ENCODE data around the gene SLC2A9. TPM values are rescaled to one million over a fixed set of nuclear protein-coding genes. Genes with fewer than 3 reads are reported as not detected.

The SLC2A9 gene
- polyA plus RNA-seq, 2 of the 4 experiments (the other 2 are of a cell fraction) = 0.62 to 0.70 TPM

- TF ChIP-seq HMGXB4 (CRISPR knock-in tag; IDR thresholded peaks at IDR 0.05; ENCODE audit: borderline replicate concordance) (no peak), HEYL (CRISPR knock-in tag; IDR thresholded peaks at IDR 0.05) (no peak), RCOR1 (IDR thresholded peaks at IDR 0.05; ENCODE audit: low read depth, low read length) (no peak), HOXB13 (CRISPR knock-in tag; IDR thresholded peaks at IDR 0.05; ENCODE audit: low read depth) (no peak), GATA3 (IDR thresholded peaks at IDR 0.05; ENCODE audit: borderline replicate concordance) (no peak)
These were observed 95.4 kb downstream of the SLC2A9 start (continued) for GRCh38 chr4:9925750-9926439.

- Histone ChIP-seq H3K9me3 (no peaks in the 10 kb centered on the region), H3K4me1 (no peaks in the 10 kb centered on the region), H3K27ac (no peak overlapping the region), H3K4me3 (no peak overlapping the region), H3K4me2 (no peak overlapping the region)
- 16% methylated on average over 4 of the region's 4 CpGs for WGBS (ENCODE audit: missing lambda C conversion rate)
- TF ChIP-seq ZSCAN20 (CRISPR knock-in tag; IDR thresholded peaks at IDR 0.05) (no peak), HES2 (IDR thresholded peaks at IDR 0.05) (no peak)
- no peak for FAIRE-seq
- no peak for ATAC-seq
- DNase-seq (ENCODE audit: low read depth in 1 of 2, low spot score in 1 of 2) = no peak
- POLR2A ChIA-PET = no interaction called here
- CTCF ChIA-PET = no interaction called here
These were observed 96.5 kb downstream of the SLC2A9 start for GRCh38 chr4:9924750-9925149.

GRCh38 chr4:9923195-9923812, 98.0 kb downstream of the SLC2A9 start:
- no peak for DNase-seq (ENCODE audit: low read depth in 1 of 2, low spot score in 1 of 2)
- 60% methylated on average over 12 of the region's 12 CpGs for WGBS (ENCODE audit: missing lambda C conversion rate)

More at GRCh38 chr4:9923195-9923812, 98.0 kb downstream of the SLC2A9 start:
- no peak for ATAC-seq
- no peak for FAIRE-seq
- no peaks in the 10 kb centered on the region for H3K4me1 ChIP-seq
- H3K4me3 ChIP-seq = no peak overlapping the region
- no peaks in the 10 kb centered on the region for H3K9me3 ChIP-seq
- no peak for TF ChIP-seq FOXS1 (CRISPR knock-in tag; IDR thresholded peaks at IDR 0.05)
- TF ChIP-seq POLR2A (IDR thresholded peaks at IDR 0.05; ENCODE audit: low read length) = no peak
- no peak for TF ChIP-seq KDM5A (IDR thresholded peaks at IDR 0.05)
- TF ChIP-seq HEYL (CRISPR knock-in tag; IDR thresholded peaks at IDR 0.05) = no peak
- TF ChIP-seq REST (IDR thresholded peaks at IDR 0.05) = no peak
- TF ChIP-seq ZC3H11A (IDR thresholded peaks at IDR 0.05) = no peak
- TF ChIP-seq GATA3 (IDR thresholded peaks at IDR 0.05; ENCODE audit: borderline replicate concordance) = no peak
- TF ChIP-seq PBX3 (IDR thresholded peaks at IDR 0.05) = no peak
- TF ChIP-seq HOXB13 (CRISPR knock-in tag; IDR thresholded peaks at IDR 0.05; ENCODE audit: low read depth) = no peak
- no peak overlapping the region for H3K27ac ChIP-seq
- POLR2A ChIA-PET = no interaction called here
- CTCF ChIA-PET = no interaction called here
- H3K4me2 ChIP-seq = no peak overlapping the region

Measured in A549 (cell line).